ENCODE results near the gene GALNT5.
"Not testable (repeated sequence)": the region's sequence is repeated elsewhere in the genome, so short reads cannot be mapped to it uniquely, and the experiment has no call there.

The GALNT5 gene

GRCh38 chr2:157257312-157258252, at the start of gene GALNT5:
TSS of gene GALNT5 (plus strand) at chr2:157257705. CDS start at chr2:157258083, 378 bp downstream.
- no peak for DNase-seq (ENCODE audit: low read depth)

GRCh38 chr2:157216286-157216965, 41.1 kb upstream of the GALNT5 start:
- no peak for DNase-seq (ENCODE audit: low read depth)

GRCh38 chr2:157217409-157217808, 40.1 kb upstream of the GALNT5 start:
- DNase-seq (ENCODE audit: low read depth): no peak

GRCh38 chr2:157218911-157219310, 38.6 kb upstream of the GALNT5 start:
- no peak for DNase-seq (ENCODE audit: low read depth)

- no peak for DNase-seq (ENCODE audit: low read depth)
Observed at GRCh38 chr2:157220502-157220901, 37.0 kb upstream of the GALNT5 start.

- no peak for DNase-seq (ENCODE audit: low read depth)
Observed at GRCh38 chr2:157221394-157221988, 36.0 kb upstream of the GALNT5 start.

- no peak for DNase-seq (ENCODE audit: low read depth)
Observed at GRCh38 chr2:157223624-157224205, 33.8 kb upstream of the GALNT5 start.

- DNase-seq (ENCODE audit: low read depth): not testable (repeated sequence)
Observed at GRCh38 chr2:157224448-157224847, 33.1 kb upstream of the GALNT5 start.

GRCh38 chr2:157227592-157227991, 29.9 kb upstream of the GALNT5 start:
- DNase-seq (ENCODE audit: low read depth): no peak

- no peak for DNase-seq (ENCODE audit: low read depth)
Observed at GRCh38 chr2:157228946-157229345, 28.6 kb upstream of the GALNT5 start.

GRCh38 chr2:157229572-157229971, 27.9 kb upstream of the GALNT5 start:
- DNase-seq (ENCODE audit: low read depth): no peak

GRCh38 chr2:157231476-157231875, 26.0 kb upstream of the GALNT5 start:
- DNase-seq (ENCODE audit: low read depth): no peak

GRCh38 chr2:157233506-157233905, 24.0 kb upstream of the GALNT5 start:
- no peak for DNase-seq (ENCODE audit: low read depth)

GRCh38 chr2:157236404-157236803, 21.1 kb upstream of the GALNT5 start:
- DNase-seq (ENCODE audit: low read depth): no peak

GRCh38 chr2:157238296-157238695, 19.2 kb upstream of the GALNT5 start:
- DNase-seq (ENCODE audit: low read depth): no peak

- DNase-seq (ENCODE audit: low read depth): no peak
Observed at GRCh38 chr2:157244691-157245090, 12.8 kb upstream of the GALNT5 start.

GRCh38 chr2:157245144-157245840, 12.2 kb upstream of the GALNT5 start:
- no peak for DNase-seq (ENCODE audit: low read depth)

- no peak for DNase-seq (ENCODE audit: low read depth)
Observed at GRCh38 chr2:157245846-157246764, 11.4 kb upstream of the GALNT5 start.

GRCh38 chr2:157246765-157247407, 10.6 kb upstream of the GALNT5 start:
- no peak for DNase-seq (ENCODE audit: low read depth)

- no peak for DNase-seq (ENCODE audit: low read depth)
Observed at GRCh38 chr2:157250836-157251235, 6.7 kb upstream of the GALNT5 start.

All from stimulated activated CD4-positive, alpha-beta T cell treated with anti-CD3 and anti-CD28 coated beads, Interleukin-2, amount 100 ng/mL, for 4 hours (primary cell).